Activated T-cell treated with anti-CD3 and anti-CD28 coated beads, Interleukin-2, amount 50 U/mL, for 4 hours (primary cell): ENCODE results near the gene KCNIP2. TPM values are rescaled to one million over a fixed set of nuclear protein-coding genes. Genes with fewer than 3 reads are reported as not detected.
A peak's percentile ranks its signal among the peaks of the same experiment; 100 is the strongest.

ENCODE experiments used
- ATAC-seq, 2 donors: fragments of 200-7000 bp; cut with Tn5 transposase; one replicate each; pipeline ENCODE4 v1.10.0; 2021
- DNase-seq: peaks from one replicate; pipeline ENCODE4 v3.0.0-alpha.2; 2020
- H3K27me3 Mint-ChIP-seq: one replicate; pipeline ENCODE4 v1.8.0; 2021; ENCODE audit warnings: low read depth, mixed read lengths
- H3K36me3 Mint-ChIP-seq: one replicate; pipeline ENCODE4 v1.8.0; 2022; ENCODE audit warnings: mixed read lengths; ENCODE audit not compliant: insufficient read depth
- H3K4me1 Mint-ChIP-seq: one replicate; pipeline ENCODE4 v1.8.0; 2021; ENCODE audit warnings: low read depth, mixed read lengths
- H3K4me3 Mint-ChIP-seq: one replicate; pipeline ENCODE4 v1.8.0; 2021; ENCODE audit warnings: mild to moderate bottlenecking, moderate library complexity, mixed read lengths
- H3K9me3 Mint-ChIP-seq: one replicate; pipeline ENCODE4 v1.8.0; 2021; ENCODE audit warnings: mixed read lengths
- total RNA-seq, 3 donors: library from RNA; stranded (reverse); gene quantifications; one replicate each; pipeline ENCODE4 v1.2.1, GENCODE V29; 2021

Gene KCNIP2
- total RNA-seq, 3 donors from 2014 or later: 0.23 to 0.63 (median 0.37) TPM

GRCh38 chr10:101778151-101778780 lies 65.3 kb downstream of the KCNIP2 start:
- Mint-ChIP-seq H3K9me3 (no peaks in the 10 kb centered on the region), H3K4me1 (peaks cover 46% of the 10 kb centered on the region), H3K4me3 (peak overlapping the region; percentile 70), H3K36me3 (peaks cover 12% of the 10 kb centered on the region), H3K27me3 (peaks cover 48% of the 10 kb centered on the region)
- no peak for ATAC-seq
- DNase-seq: no peak

GRCh38 chr10:101777619-101778145 lies 65.9 kb downstream of the KCNIP2 start:
- Mint-ChIP-seq H3K4me1 (peaks cover 42% of the 10 kb centered on the region), H3K27me3 (peaks cover 53% of the 10 kb centered on the region), H3K4me3 (no peak overlapping the region), H3K36me3 (peaks cover 12% of the 10 kb centered on the region), H3K9me3 (no peaks in the 10 kb centered on the region)
- no peak for ATAC-seq
- DNase-seq: no peak

GRCh38 chr10:101776161-101776817 lies 67.3 kb downstream of the KCNIP2 start:
- Mint-ChIP-seq H3K9me3 (no peaks in the 10 kb centered on the region), H3K4me3 (peak overlapping the region; percentile 11), H3K36me3 (peaks cover 7% of the 10 kb centered on the region), H3K4me1 (peaks cover 34% of the 10 kb centered on the region), H3K27me3 (peaks cover 64% of the 10 kb centered on the region)
- DNase-seq: no peak
- no peak for ATAC-seq

Other genes starting within 250 kb of the KCNIP2 start
- gene FBXW4, start 148.6 kb downstream of the KCNIP2 start, total RNA-seq: 10 to 100 TPM; 23.8 to 26.8 (median 25.2) TPM
- under 1 TPM in 1 of 3 donors, not detected in 2; 0.24 TPM for gene FGF8, start 67.7 kb downstream of the KCNIP2 start, total RNA-seq
- gene NPM3, start 60.4 kb downstream of the KCNIP2 start, total RNA-seq: 100 to 1,000 TPM; 213 to 285 (median 265) TPM
- 10 to 100 TPM; 52.0 to 72.2 (median 64.5) TPM for gene OGA, start 25.4 kb downstream of the KCNIP2 start, total RNA-seq
- 10 to 100 TPM; 16.6 to 21.7 (median 21.5) TPM for gene ARMH3, start 212.4 kb upstream of the KCNIP2 start, total RNA-seq
- 10 to 100 TPM; 25.4 to 27.7 (median 25.5) TPM for gene HPS6, start 221.5 kb upstream of the KCNIP2 start, total RNA-seq